ENCODE measurements around the gene DUOX1. TPM values are rescaled to one million over a fixed set of nuclear protein-coding genes. Genes with fewer than 3 reads are reported as not detected.

DUOX1 gene
- total RNA-seq, 1 donor from 2014 or later = 327 TPM

- TF ChIP-seq CTCF (IDR thresholded peaks at IDR 0.05) = no peak
- H3K9me3 ChIP-seq = no peaks in the 10 kb centered on the region
- DNase-seq = no peak
- peak; percentile 7 for ATAC-seq
- no peaks in the 10 kb centered on the region for H3K36me3 ChIP-seq
- peaks cover 16% of the 10 kb centered on the region for H3K4me1 ChIP-seq
- H3K27me3 ChIP-seq = no peaks in the 10 kb centered on the region
- intact Hi-C loops (cut with DNase I) = no loop called here
- H3K4me3 ChIP-seq = peak overlapping the region; percentile 72
- peak overlapping the region; percentile 60 for H3K27ac ChIP-seq
These were observed 57.2 kb downstream of the DUOX1 start for GRCh38 chr15:45186771-45187577.

- no peak for TF ChIP-seq CTCF (IDR thresholded peaks at IDR 0.05)
- intact Hi-C loops (cut with DNase I) = no loop called here
- no peaks in the 10 kb centered on the region for H3K9me3 ChIP-seq
- DNase-seq = no peak
- H3K36me3 ChIP-seq = no peaks in the 10 kb centered on the region
- H3K4me1 ChIP-seq = peaks cover 11% of the 10 kb centered on the region
- ATAC-seq = no peak
- peak overlapping the region; percentile 72 for H3K4me3 ChIP-seq
- peak overlapping the region; percentile 60 for H3K27ac ChIP-seq
- H3K27me3 ChIP-seq = no peaks in the 10 kb centered on the region
These were observed 57.7 kb downstream of the DUOX1 start for GRCh38 chr15:45187578-45187893.

- no peaks in the 10 kb centered on the region for H3K27me3 ChIP-seq
- H3K9me3 ChIP-seq = no peaks in the 10 kb centered on the region
- peaks cover 11% of the 10 kb centered on the region for H3K4me1 ChIP-seq
- peak within 1 kb of the TSS; percentile 60 for H3K27ac ChIP-seq
- no peak for DNase-seq
- no peaks in the 10 kb centered on the region for H3K36me3 ChIP-seq
- ATAC-seq = peak; percentile 51
- TF ChIP-seq CTCF (IDR thresholded peaks at IDR 0.05) = no peak
- intact Hi-C loops (cut with DNase I) = no loop called here
- peak within 1 kb of the TSS; percentile 72 for H3K4me3 ChIP-seq
These were observed 58.4 kb downstream of the DUOX1 start, which contains the start of gene SHF for GRCh38 chr15:45187894-45188830. SHF (minus strand) TSS chr15:45187966; CDS start chr15:45187951, 15 bp downstream.

GRCh38 chr15:45197512-45197911, 67.7 kb downstream of the DUOX1 start:
- Histone ChIP-seq H3K4me3 (peak overlapping the region; percentile 68), H3K4me1 (no peaks in the 10 kb centered on the region), H3K27ac (no peak overlapping the region), H3K27me3 (no peaks in the 10 kb centered on the region), H3K9me3 (no peaks in the 10 kb centered on the region), H3K36me3 (no peaks in the 10 kb centered on the region)
- TF ChIP-seq CTCF (IDR thresholded peaks at IDR 0.05) = no peak
- no peak for ATAC-seq
- intact Hi-C loops (cut with DNase I) = no loop called here
- DNase-seq = no peak

GRCh38 chr15:45198337-45199135, 68.7 kb downstream of the DUOX1 start:
- Histone ChIP-seq H3K4me1 (peaks cover 5% of the 10 kb centered on the region), H3K4me3 (peak overlapping the region; percentile 68), H3K27me3 (no peaks in the 10 kb centered on the region), H3K36me3 (no peaks in the 10 kb centered on the region), H3K9me3 (no peaks in the 10 kb centered on the region), H3K27ac (peak overlapping the region; percentile 97)
- DNase-seq (peak; percentile 93), ATAC-seq (peak; percentile 82)
- peak; percentile 65 for TF ChIP-seq CTCF (IDR thresholded peaks at IDR 0.05)
- intact Hi-C loops (cut with DNase I) = no loop called here
